A549 (cell line): Measurements from ENCODE around the gene RIC3.

Experiments used
- CTCF ChIP-seq: fragments of >200 bp; sonication (Bioruptor Twin); formaldehyde crosslinking; IDR thresholded peaks from 3 replicates; pipeline ENCODE4 v1.5.1; 2016
- ZSCAN20 ChIP-seq: fragments of 250-450 bp; sonication (Bioruptor Pico); IDR thresholded peaks from 2 replicates; pipeline ENCODE4 v1.8.0; 2022; ENCODE audit warnings: mild to moderate bottlenecking, moderate library complexity

DNA sequence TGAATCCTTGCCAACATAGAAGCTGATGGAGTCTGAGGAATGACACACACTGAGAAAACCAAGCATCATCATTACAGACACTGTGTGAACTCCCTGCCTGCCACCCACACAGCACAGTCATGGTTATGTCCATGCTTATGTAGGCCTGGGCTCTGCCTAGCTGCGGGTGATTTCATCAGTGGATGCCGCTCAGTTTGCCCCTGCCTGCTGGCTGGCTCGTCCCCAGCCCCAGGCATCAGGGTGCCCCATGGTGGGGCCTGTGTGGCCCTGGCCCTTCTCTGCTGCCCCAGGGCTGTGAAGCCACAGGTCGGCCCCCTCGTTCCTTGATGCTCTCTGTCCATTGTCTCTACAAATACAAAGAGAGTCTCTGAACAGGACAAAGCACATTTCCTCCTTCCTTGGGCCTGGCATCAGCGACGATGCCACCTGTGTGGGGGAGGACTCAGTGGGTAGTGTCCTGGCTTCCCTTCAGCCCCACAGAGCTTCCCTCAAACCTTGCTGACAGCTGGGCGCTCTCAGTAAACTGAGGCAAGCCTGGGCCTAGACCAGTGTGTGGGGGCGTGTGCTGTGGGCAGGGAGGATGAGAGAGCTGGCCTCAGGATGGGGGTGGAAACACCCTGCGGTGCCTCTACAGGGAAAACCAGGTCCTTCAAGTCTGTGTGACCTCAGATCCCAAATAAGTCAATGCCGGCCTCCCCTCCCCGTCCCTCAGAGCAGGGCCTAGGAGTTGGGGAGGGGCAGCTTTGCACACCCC is 107.8 kb downstream of the RIC3 start:
- TF ChIP-seq CTCF, result no peak
- TF ChIP-seq ZSCAN20 (CRISPR knock-in tag), result no peak
